RWPE2 (cell line): ENCODE results near the gene CSNK2A3.

Experiments used
- ATAC-seq: fragments of 200-7000 bp; cut with Tn5 transposase; 3 replicates; pipeline ENCODE4 v1.9.1; 2021; ENCODE audit warnings: low read depth
- DNase-seq: peaks from one replicate; pipeline ENCODE4 v3.0.0-alpha.2; 2020; ENCODE audit warnings: low spot score
- H3K27ac ChIP-seq: fragments of 450-650 bp; 2 replicates; pipeline ENCODE4 v1.5.1; 2017; ENCODE audit warnings: mild to moderate bottlenecking; ENCODE audit not compliant: poor library complexity, severe bottlenecking
- H3K27me3 ChIP-seq: fragments of 250-450 bp; sonication (Bioruptor Pico); 2 replicates; pipeline ENCODE4 v1.5.1; 2021; ENCODE audit warnings: mild to moderate bottlenecking, moderate library complexity; ENCODE audit not compliant: insufficient read depth, poor library complexity, severe bottlenecking
- H3K36me3 ChIP-seq: fragments of 250-450 bp; sonication (Bioruptor Pico); 2 replicates; pipeline ENCODE4 v1.5.1; 2020; ENCODE audit warnings: low read depth, mild to moderate bottlenecking, moderate library complexity
- H3K4me1 ChIP-seq: fragments of 250-450 bp; sonication (Bioruptor Pico); 2 replicates; pipeline ENCODE4 v1.5.1; 2021; ENCODE audit warnings: mild to moderate bottlenecking, moderate library complexity; ENCODE audit not compliant: insufficient read depth, poor library complexity, severe bottlenecking
- H3K4me3 ChIP-seq: fragments of 250-450 bp; sonication (Bioruptor Pico); 2 replicates; pipeline ENCODE4 v1.5.1; 2021; ENCODE audit warnings: mild to moderate bottlenecking, moderate library complexity; ENCODE audit not compliant: severe bottlenecking
- H3K9me3 ChIP-seq: fragments of 250-450 bp; sonication (Bioruptor Pico); 2 replicates; pipeline ENCODE4 v1.5.1; 2021; ENCODE audit warnings: mild to moderate bottlenecking, moderate library complexity; ENCODE audit not compliant: severe bottlenecking
- TF ChIP-seq, protein P1 (sequence below): fragments of 450-650 bp; IDR thresholded peaks from one replicate; pipeline ENCODE4 v1.5.1; 2017; ENCODE audit warnings: mild to moderate bottlenecking, moderate library complexity; ENCODE audit not compliant: poor library complexity, severe bottlenecking

Gene CSNK2A3

GRCh38 chr11:11349106-11349825 is 3.8 kb downstream of the CSNK2A3 start:
- ATAC-seq (no peak), DNase-seq (no peak)
- Histone ChIP-seq H3K9me3 (no peaks in the 10 kb centered on the region), H3K4me1 (peaks cover 11% of the 10 kb centered on the region), H3K27ac (no peak overlapping the region), H3K4me3 (no peak overlapping the region), H3K27me3 (no peaks in the 10 kb centered on the region), H3K36me3 (no peaks in the 10 kb centered on the region)
- TF ChIP-seq, protein P1, sequence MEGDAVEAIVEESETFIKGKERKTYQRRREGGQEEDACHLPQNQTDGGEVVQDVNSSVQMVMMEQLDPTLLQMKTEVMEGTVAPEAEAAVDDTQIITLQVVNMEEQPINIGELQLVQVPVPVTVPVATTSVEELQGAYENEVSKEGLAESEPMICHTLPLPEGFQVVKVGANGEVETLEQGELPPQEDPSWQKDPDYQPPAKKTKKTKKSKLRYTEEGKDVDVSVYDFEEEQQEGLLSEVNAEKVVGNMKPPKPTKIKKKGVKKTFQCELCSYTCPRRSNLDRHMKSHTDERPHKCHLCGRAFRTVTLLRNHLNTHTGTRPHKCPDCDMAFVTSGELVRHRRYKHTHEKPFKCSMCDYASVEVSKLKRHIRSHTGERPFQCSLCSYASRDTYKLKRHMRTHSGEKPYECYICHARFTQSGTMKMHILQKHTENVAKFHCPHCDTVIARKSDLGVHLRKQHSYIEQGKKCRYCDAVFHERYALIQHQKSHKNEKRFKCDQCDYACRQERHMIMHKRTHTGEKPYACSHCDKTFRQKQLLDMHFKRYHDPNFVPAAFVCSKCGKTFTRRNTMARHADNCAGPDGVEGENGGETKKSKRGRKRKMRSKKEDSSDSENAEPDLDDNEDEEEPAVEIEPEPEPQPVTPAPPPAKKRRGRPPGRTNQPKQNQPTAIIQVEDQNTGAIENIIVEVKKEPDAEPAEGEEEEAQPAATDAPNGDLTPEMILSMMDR: no peak

DNA sequence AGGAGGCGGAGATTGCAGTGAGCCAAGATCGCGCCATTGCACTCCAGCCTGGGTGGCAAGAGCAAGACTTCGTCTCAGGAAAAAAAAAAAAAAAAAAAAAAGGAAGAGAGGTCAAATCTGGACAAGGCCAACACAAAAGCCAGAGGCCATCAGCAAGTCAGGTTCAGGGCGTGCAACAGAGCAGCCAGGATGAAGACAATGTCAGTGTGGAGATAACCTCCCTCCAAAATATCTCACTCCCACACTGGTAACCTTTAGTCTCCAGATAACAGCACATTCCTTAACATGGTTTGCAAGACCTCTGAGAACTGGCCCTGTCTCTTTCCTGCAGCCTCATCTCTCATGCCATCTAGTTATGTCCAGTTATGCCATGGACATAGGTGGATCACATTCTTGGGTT is 4.7 kb downstream of the CSNK2A3 start:
- ATAC-seq: no peak
- TF ChIP-seq, protein P1: no peak

GRCh38 chr11:11347592-11347991 is 5.5 kb downstream of the CSNK2A3 start:
- Histone ChIP-seq H3K4me1 (peaks cover 11% of the 10 kb centered on the region), H3K36me3 (no peaks in the 10 kb centered on the region), H3K9me3 (no peaks in the 10 kb centered on the region), H3K27me3 (no peaks in the 10 kb centered on the region), H3K27ac (no peak overlapping the region), H3K4me3 (no peak overlapping the region)
- no peak for DNase-seq
- TF ChIP-seq, protein P1: no peak
- ATAC-seq: no peak

More for the DNA sequence above, 4.7 kb downstream of the CSNK2A3 start:
- H3K27ac ChIP-seq: no peak overlapping the region
- H3K36me3 ChIP-seq: no peaks in the 10 kb centered on the region
- no peak for DNase-seq
- peaks cover 11% of the 10 kb centered on the region for H3K4me1 ChIP-seq
- H3K27me3 ChIP-seq: no peaks in the 10 kb centered on the region
- H3K4me3 ChIP-seq: no peak overlapping the region
- no peaks in the 10 kb centered on the region for H3K9me3 ChIP-seq

DNA sequence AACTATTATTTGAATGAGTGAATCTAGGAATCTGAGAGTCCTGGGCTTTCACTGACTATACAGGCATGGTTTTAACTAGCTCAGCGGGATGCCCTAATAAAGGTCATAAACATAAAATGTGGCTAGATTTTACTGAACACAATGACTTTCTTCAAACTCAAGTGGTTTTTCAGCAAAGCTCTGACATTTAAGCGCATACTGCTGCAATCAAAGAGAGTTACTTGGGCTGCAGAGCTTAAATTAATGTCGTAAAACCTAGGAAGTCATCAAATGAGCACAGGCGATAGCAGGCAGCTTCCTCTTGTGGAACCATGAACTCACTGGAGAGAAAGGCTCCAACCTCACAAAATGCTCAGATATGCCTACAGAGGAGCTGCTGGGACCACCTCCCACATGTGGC is 6.7 kb downstream of the CSNK2A3 start:
- DNase-seq (no peak), ATAC-seq (no peak)
- Histone ChIP-seq H3K27ac (no peak overlapping the region), H3K9me3 (no peaks in the 10 kb centered on the region), H3K4me3 (no peak overlapping the region), H3K4me1 (peaks cover 11% of the 10 kb centered on the region), H3K36me3 (no peaks in the 10 kb centered on the region), H3K27me3 (no peaks in the 10 kb centered on the region)
- TF ChIP-seq, protein P1: no peak

- Histone ChIP-seq H3K27ac (no peak overlapping the region), H3K36me3 (no peaks in the 10 kb centered on the region), H3K4me1 (peaks cover 6% of the 10 kb centered on the region), H3K4me3 (no peak overlapping the region), H3K9me3 (no peaks in the 10 kb centered on the region), H3K27me3 (no peaks in the 10 kb centered on the region)
- TF ChIP-seq, protein P1: no peak
- ATAC-seq: no peak
- DNase-seq: no peak
These were observed 8.0 kb downstream of the CSNK2A3 start for GRCh38 chr11:11345099-11345498.
